B cell (primary cell): ENCODE measurements around the gene NCOA1. TPM values are rescaled to one million over a fixed set of nuclear protein-coding genes. Genes with fewer than 3 reads are reported as not detected.

ENCODE experiments used
- ATAC-seq: fragments of 200-7000 bp; cut with Tn5 transposase; one replicate; pipeline ENCODE4 v1.10.0; 2021; ENCODE audit warnings: low read depth, mild to moderate bottlenecking, moderate number of reproducible peaks, moderate library complexity
- CTCF ChIA-PET: fragments of 350-600 bp; sonication (Branson Sonifier 250); formaldehyde crosslinking; loops from one replicate; lab custom pipeline; 2021; ENCODE audit warnings: antibody characterized with exemption, inconsistent platforms; lab: Charles Lee
- POLR2A ChIA-PET: fragments of 350-600 bp; sonication (Branson Sonifier 250); formaldehyde crosslinking; loops from one replicate; lab custom pipeline; 2021; ENCODE audit warnings: antibody characterized with exemption; lab: Charles Lee
- DNase-seq: peaks from one replicate; pipeline ENCODE4 v3.0.0; 2013
- H2AFZ ChIP-seq: 2 replicates; pipeline ENCODE4 v1.6.1; 2012; ENCODE audit warnings: mild to moderate bottlenecking, low read depth, low read length; ENCODE audit not compliant: insufficient read depth, poor library complexity, severe bottlenecking
- H3K27ac ChIP-seq, 2 donors: 1 replicate in 1 of 2; 2 replicates in 1 of 2; pipeline ENCODE4 v1.5.1; 2012 to 2013; ENCODE audit warnings: low read length in 2 of 2, mild to moderate bottlenecking in 2 of 2, moderate library complexity in 1 of 2
- H3K27me3 ChIP-seq, 4 experiments: fragments of 200-600 bp in 1 of 4; sonication (generic) in 1 of 4; replicated peaks in 1 of 4; 1 replicate in 2 of 4; 2 replicates in 2 of 4; pipeline versions ENCODE4 v1.6.1 to v1.7.0; 2013 to 2016; ENCODE audit warnings: low read length in 3 of 4, mild to moderate bottlenecking in 2 of 4, mixed read lengths in 1 of 4, moderate library complexity in 1 of 4; ENCODE audit not compliant: insufficient read depth in 4 of 4, control insufficient read depth in 3 of 4; ENCODE audit errors: control extremely low read depth in 1 of 4
- H3K36me3 ChIP-seq, 2 experiments: replicated peaks in 1 of 2; 1 replicate in 1 of 2; 2 replicates in 1 of 2; pipeline versions ENCODE4 v1.6.1 to v1.7.1; 2013; ENCODE audit warnings: low read length in 1 of 2; ENCODE audit not compliant: insufficient read depth in 2 of 2, control insufficient read depth in 1 of 2; ENCODE audit errors: control extremely low read depth in 1 of 2, extremely low read depth in 1 of 2
- H3K4me1 ChIP-seq, 2 donors: fragments of 200-600 bp in 1 of 2; sonication (generic) in 1 of 2; 1 replicate in 1 of 2; 2 replicates in 1 of 2; pipeline versions ENCODE4 v1.5.1 to v1.6.1; 2013 to 2017; ENCODE audit warnings: low read length in 2 of 2; ENCODE audit not compliant: control insufficient read depth in 2 of 2, insufficient read depth in 2 of 2
- H3K4me2 ChIP-seq: replicated peaks from 2 replicates; pipeline ENCODE3; 2012; ENCODE audit warnings: mild to moderate bottlenecking, low read depth, low read length; ENCODE audit not compliant: poor library complexity, severe bottlenecking
- H3K4me3 ChIP-seq, 5 experiments: fragments of 200-600 bp in 1 of 5; sonication (generic) in 1 of 5; 1 replicate in 3 of 5; 2 replicates in 2 of 5; pipeline versions ENCODE4 v1.5.1 to v1.7.0; 2011 to 2016; ENCODE audit warnings: low read length in 4 of 5, mild to moderate bottlenecking in 4 of 5, low read depth in 2 of 5, control low read depth in 1 of 5, moderate library complexity in 1 of 5; ENCODE audit not compliant: insufficient read depth in 1 of 5; ENCODE audit errors: control extremely low read depth in 1 of 5, extremely low read depth in 1 of 5
- H3K79me2 ChIP-seq: fragments of 200-600 bp; sonication (generic); one replicate; pipeline ENCODE4 v1.6.0; 2016; ENCODE audit warnings: low read length; ENCODE audit not compliant: control insufficient read depth, insufficient read depth
- H3K9ac ChIP-seq: fragments of 200-600 bp; sonication (generic); 2 replicates; pipeline ENCODE4 v1.6.1; 2017; ENCODE audit warnings: mild to moderate bottlenecking, low read length, moderate library complexity
- H3K9me3 ChIP-seq, 3 donors: one replicate each; pipeline versions ENCODE4 v1.6.1 to v1.7.1; 2013; ENCODE audit warnings: low read length in 2 of 3; ENCODE audit not compliant: control insufficient read depth in 2 of 3, insufficient read depth in 1 of 3; ENCODE audit errors: control extremely low read depth in 1 of 3
- H4K20me1 ChIP-seq: 2 replicates; pipeline ENCODE4 v1.6.0; 2012; ENCODE audit warnings: mild to moderate bottlenecking, low read length; ENCODE audit not compliant: insufficient read depth, control insufficient read depth, poor library complexity, severe bottlenecking
- H3K27ac Mint-ChIP-seq: one replicate; pipeline ENCODE4 v1.8.0; 2021; ENCODE audit warnings: mixed read lengths
- H3K27me3 Mint-ChIP-seq: one replicate; pipeline ENCODE4 v1.8.0; 2021; ENCODE audit warnings: mixed read lengths
- H3K4me1 Mint-ChIP-seq: one replicate; pipeline ENCODE4 v1.8.0; 2021; ENCODE audit warnings: mixed read lengths
- H3K4me3 Mint-ChIP-seq: one replicate; pipeline ENCODE4 v1.8.0; 2021; ENCODE audit warnings: mixed read lengths
- H3K9me3 Mint-ChIP-seq: one replicate; pipeline ENCODE4 v1.8.0; 2022; ENCODE audit warnings: mixed read lengths; ENCODE audit not compliant: insufficient read depth
- CTCF ChIP-seq: fragments of 200-600 bp; IDR thresholded peaks from one replicate; pipeline ENCODE4 v1.8.0; 2022; ENCODE audit warnings: antibody characterized with exemption, mild to moderate bottlenecking
- EZH2 ChIP-seq: IDR thresholded peaks from 2 replicates; pipeline ENCODE4 v1.6.1; 2012; ENCODE audit warnings: borderline replicate concordance, low read depth, mild to moderate bottlenecking, moderate library complexity, low read length; ENCODE audit not compliant: insufficient read depth, poor library complexity, severe bottlenecking
- WGBS: methylation state at CpG from one replicate; pipeline ENCODE4 v1.1.5; 2013; ENCODE audit warnings: missing lambda C conversion rate; ENCODE audit not compliant: insufficient coverage; 5-methylcytosine and 5-hydroxymethylcytosine counted together
- intact Hi-C: fragments of 100-400 bp; cut with micrococcal nuclease; formaldehyde crosslinking; loops from one replicate; pipeline ENCODE4 v1.10.0; 2022
- polyA plus RNA-seq: library from polyadenylated mRNA; depleted of rRNA; stranded (reverse); fragments of >200 nt; gene quantifications from 2 replicates; pipeline ENCODE4 v1.2.3, GENCODE V29; 2012
- total RNA-seq, 2 donors: library from RNA; stranded (reverse); fragments of 120-200 nt in 1 of 2; gene quantifications; 1 replicate in 1 of 2; 2 replicates in 1 of 2; pipeline versions ENCODE4 v1.2.3 to v1.2.4, GENCODE V29; 2013 to 2022

The NCOA1 gene
- total and polyA plus RNA-seq, 2 donors (not counting 1 experiment from before 2014, with no cell fraction given), result 11.6 to 49.1 TPM

- Mint-ChIP-seq H3K27me3 (no peaks in the 10 kb centered on the region), H3K9me3 (no peaks in the 10 kb centered on the region), H3K27ac (no peak overlapping the region), H3K4me1 (peaks cover 9% of the 10 kb centered on the region), H3K4me3 (no peak overlapping the region)
- Histone ChIP-seq H4K20me1 (no peaks in the 10 kb centered on the region), H3K36me3 (no peaks in the 10 kb centered on the region), H3K79me2 (peaks cover 14% of the 10 kb centered on the region), H3K4me2 (no peak overlapping the region), H3K4me1 (peaks cover 0 to 6% of the 10 kb centered on the region in 2 donors), H3K27ac (no peak overlapping the region), H2AFZ (no peak overlapping the region), H3K27me3 (no peaks in the 10 kb centered on the region), H3K9me3 (no peaks in the 10 kb centered on the region), H3K4me3 (no peak overlapping the region), H3K9ac (no peak overlapping the region)
- ATAC-seq, result no peak
- WGBS, result no CpG with 5 or more reads among the region's 1 CpG
- ChIA-PET POLR2A (no interaction called here), CTCF (no interaction called here)
- TF ChIP-seq EZH2 (no peak), CTCF (no peak)
- intact Hi-C loops, result no loop called here
- DNase-seq, result no peak
Observed at GRCh38 chr2:24643051-24643450, 152.0 kb downstream of the NCOA1 start.

GRCh38 chr2:24644032-24644431 is 153.0 kb downstream of the NCOA1 start:
- Mint-ChIP-seq H3K4me1 (peaks cover 9% of the 10 kb centered on the region), H3K27me3 (no peaks in the 10 kb centered on the region), H3K4me3 (no peak overlapping the region), H3K27ac (no peak overlapping the region), H3K9me3 (no peaks in the 10 kb centered on the region)
- H3K9me3 ChIP-seq, result no peaks in the 10 kb centered on the region
- no peak for TF ChIP-seq EZH2
- no peak for TF ChIP-seq CTCF
- no peak overlapping the region for H3K4me3 ChIP-seq
- no peak overlapping the region for H3K27ac ChIP-seq
- no peaks in the 10 kb centered on the region for H3K27me3 ChIP-seq
- peaks cover 10% of the 10 kb centered on the region for H3K79me2 ChIP-seq
- no peak overlapping the region for H2AFZ ChIP-seq
- no peaks in the 10 kb centered on the region for H3K36me3 ChIP-seq
- no CpG with 5 or more reads among the region's 2 CpGs for WGBS
- peaks cover 0 to 6% of the 10 kb centered on the region in 2 donors for H3K4me1 ChIP-seq
- ATAC-seq, result no peak
- H3K4me2 ChIP-seq, result no peak overlapping the region
- ChIA-PET POLR2A (interaction anchor here (0.7 kb wide), 1 partner anchor 541 kb away, joined by 3 read pairs; no protein-coding TSS in a partner anchor), CTCF (no interaction called here)
- no peak for DNase-seq
- no peak overlapping the region for H3K9ac ChIP-seq
- intact Hi-C loops, result no loop called here
- H4K20me1 ChIP-seq, result no peaks in the 10 kb centered on the region
